Esophagus squamous epithelium (tissue), 5 donors: Measurements from ENCODE around the gene AMHR2. TPM values are rescaled to one million over a fixed set of nuclear protein-coding genes. Genes with fewer than 3 reads are reported as not detected.

Experiments
- DNase-seq: peaks from one replicate; lab custom pipeline; 2025; lab: John Stamatoyannopoulos, UW
- H3K27ac ChIP-seq, 4 donors: fragments of 200-600 bp; sonication (generic); one replicate each; pipeline ENCODE4 v1.5.1; 2016 to 2019; ENCODE audit warnings: mild to moderate bottlenecking in 1 of 4
- H3K27me3 ChIP-seq, 4 donors: fragments of 200-600 bp; sonication (generic); 1 replicate in 3 of 4; 2 replicates in 1 of 4; pipeline versions ENCODE4 v1.5.1 to v1.6.0; 2017 to 2021; ENCODE audit warnings: antibody characterized with exemption in 1 of 4
- H3K36me3 ChIP-seq, 3 donors: fragments of 200-600 bp; sonication (generic); one replicate each; pipeline ENCODE4 v1.5.1; 2016 to 2019
- H3K4me1 ChIP-seq, 3 donors: fragments of 200-600 bp; sonication (generic); one replicate each; pipeline ENCODE4 v1.5.1; 2017 to 2019
- H3K4me3 ChIP-seq, 4 donors: fragments of 200-600 bp; sonication (generic); 1 replicate in 3 of 4; 2 replicates in 1 of 4; pipeline ENCODE4 v1.5.1; 2016 to 2019; ENCODE audit warnings: mild to moderate bottlenecking in 2 of 4, moderate library complexity in 1 of 4
- H3K9me3 ChIP-seq, 3 donors: fragments of 200-600 bp; sonication (generic); one replicate each; pipeline ENCODE4 v1.5.1; 2016 to 2019
- CTCF ChIP-seq, 6 experiments: fragments of 450-650 bp in 4 of 6; fragments of 200-600 bp in 2 of 6; sonication (generic) in 2 of 6; IDR thresholded peaks; one replicate each; pipeline ENCODE4 v1.5.1; 2016 to 2019; ENCODE audit warnings: antibody characterized with exemption in 6 of 6, mild to moderate bottlenecking in 4 of 6, moderate library complexity in 4 of 6
- POLR2A ChIP-seq, 4 donors: fragments of 450-650 bp; IDR thresholded peaks; one replicate each; pipeline ENCODE4 v1.6.1; 2017; ENCODE audit warnings: antibody characterized with exemption in 4 of 4, mild to moderate bottlenecking in 4 of 4, moderate library complexity in 3 of 4
- WGBS, 2 donors: methylation state at CpG; one replicate each; pipeline ENCODE4 v1.1.5; 2018; 5-methylcytosine and 5-hydroxymethylcytosine counted together
- intact Hi-C: fragments of 100-400 bp; cut with DNase I; formaldehyde crosslinking; loops from one replicate; pipeline ENCODE4 v1.15.0; 2022
- total RNA-seq, 4 donors: library from RNA; depleted of rRNA; stranded (reverse); fragments of >200 nt; gene quantifications; one replicate each; pipeline ENCODE4 v1.1.0, GENCODE V29; 2016
- donor health status: DM: yes; HTN: yes; CAD: no.

AMHR2 gene
- total RNA-seq, 4 donors from 2014 or later = 0.76 TPM; not detected in 3

- intact Hi-C loops = loop anchor here (10.0 kb wide), 1 partner anchor 46 kb away; the partner anchor contains the start of genes NPFF and TARBP2
- Histone ChIP-seq H3K36me3 (peaks cover 73 to 100% (median 90%) of the 10 kb centered on the region in 3 donors), H3K4me3 (no peak overlapping the region), H3K27me3 (no peaks in the 10 kb centered on the region), H3K27ac (no peak overlapping the region), H3K9me3 (no peaks in the 10 kb centered on the region), H3K4me1 (peaks cover 2 to 53% (median 12%) of the 10 kb centered on the region in 3 donors)
- 65 to 71% methylated on average over 4 of the region's 4 CpGs for WGBS, 2 donors
- TF ChIP-seq POLR2A (IDR thresholded peaks at IDR 0.05) (no peak), CTCF (IDR thresholded peaks at IDR 0.05) (no peak)
- DNase-seq = no peak
These were observed 35.4 kb downstream of the AMHR2 start for GRCh38 chr12:53459097-53459496.

GRCh38 chr12:53461059-53461458 is 37.4 kb downstream of the AMHR2 start:
- peak overlapping the region in 1 of 4 donors; percentile 25 for H3K27ac ChIP-seq
- peaks cover 0 to 57% (median 13%) of the 10 kb centered on the region in 3 donors for H3K4me1 ChIP-seq

GRCh38 chr12:53461591-53461990 is 37.9 kb downstream of the AMHR2 start:
- Histone ChIP-seq H3K27ac (no peak overlapping the region), H3K4me3 (no peak overlapping the region), H3K36me3 (peaks cover 82 to 100% (median 90%) of the 10 kb centered on the region in 3 donors), H3K9me3 (no peaks in the 10 kb centered on the region), H3K4me1 (peaks cover 0 to 63% (median 18%) of the 10 kb centered on the region in 3 donors), H3K27me3 (no peaks in the 10 kb centered on the region)
- WGBS, 2 donors = 81 to 85% methylated on average over 8 of the region's 8 CpGs
- intact Hi-C loops = no loop called here
- TF ChIP-seq POLR2A (IDR thresholded peaks at IDR 0.05) (no peak), CTCF (IDR thresholded peaks at IDR 0.05) (no peak)
- no peak for DNase-seq

More at GRCh38 chr12:53461059-53461458, 37.4 kb downstream of the AMHR2 start:
- no peak for DNase-seq
- no peaks in the 10 kb centered on the region for H3K9me3 ChIP-seq
- no peaks in the 10 kb centered on the region for H3K27me3 ChIP-seq
- intact Hi-C loops = no loop called here
- peaks cover 81 to 100% (median 90%) of the 10 kb centered on the region in 3 donors for H3K36me3 ChIP-seq
- 48 to 57% methylated on average over 3 of the region's 3 CpGs for WGBS, 2 donors
- H3K4me3 ChIP-seq = no peak overlapping the region
- TF ChIP-seq POLR2A (IDR thresholded peaks at IDR 0.05) (no peak), CTCF (IDR thresholded peaks at IDR 0.05) (no peak)

- no peaks in the 10 kb centered on the region for H3K9me3 ChIP-seq
- WGBS, 2 donors = 69 to 79% methylated on average over 3 of the region's 3 CpGs
- TF ChIP-seq CTCF (IDR thresholded peaks at IDR 0.05) = no peak
- no peak for TF ChIP-seq POLR2A (IDR thresholded peaks at IDR 0.05)
- no peak overlapping the region for H3K27ac ChIP-seq
- H3K4me3 ChIP-seq = no peak overlapping the region
- peaks cover 89 to 100% (median 90%) of the 10 kb centered on the region in 3 donors for H3K36me3 ChIP-seq
- DNase-seq = no peak
- H3K4me1 ChIP-seq = peaks cover 0 to 71% (median 25%) of the 10 kb centered on the region in 3 donors
- H3K27me3 ChIP-seq = no peaks in the 10 kb centered on the region
- intact Hi-C loops = no loop called here
These were observed 39.3 kb downstream of the AMHR2 start for GRCh38 chr12:53462935-53463334.

- no peak overlapping the region for H3K27ac ChIP-seq
- WGBS, 2 donors = 37 to 42% methylated on average over 5 of the region's 5 CpGs
- H3K36me3 ChIP-seq = peaks cover 86 to 100% (median 87%) of the 10 kb centered on the region in 3 donors
- no peaks in the 10 kb centered on the region for H3K9me3 ChIP-seq
- intact Hi-C loops = no loop called here
- H3K4me3 ChIP-seq = no peak overlapping the region
- no peaks in the 10 kb centered on the region for H3K27me3 ChIP-seq
- TF ChIP-seq CTCF (IDR thresholded peaks at IDR 0.05) (no peak), POLR2A (IDR thresholded peaks at IDR 0.05) (no peak)
- DNase-seq = no peak
- H3K4me1 ChIP-seq = peaks cover 0 to 71% (median 25%) of the 10 kb centered on the region in 3 donors
These were observed 40.3 kb downstream of the AMHR2 start for GRCh38 chr12:53463802-53464560.
